CD4-positive, alpha-beta T cell (primary cell): Measurements from ENCODE around the gene FOXO1. TPM values are rescaled to one million over a fixed set of nuclear protein-coding genes. Genes with fewer than 3 reads are reported as not detected.

Experiments
- ATAC-seq: fragments of 200-7000 bp; cut with Tn5 transposase; one replicate; pipeline ENCODE4 v1.10.0; 2022; ENCODE audit warnings: mild to moderate bottlenecking; ENCODE audit not compliant: poor library complexity
- CTCF ChIA-PET: fragments of 350-600 bp; sonication (Branson Sonifier 250); formaldehyde crosslinking; loops from one replicate; lab custom pipeline; 2021; ENCODE audit warnings: antibody characterized with exemption, inconsistent platforms; lab: Charles Lee
- POLR2A ChIA-PET: fragments of 350-600 bp; sonication (Branson Sonifier 250); formaldehyde crosslinking; loops from one replicate; lab custom pipeline; 2021; ENCODE audit warnings: antibody characterized with exemption, inconsistent platforms; lab: Charles Lee
- DNase-seq, 14 experiments: peaks; one replicate each; pipeline ENCODE4 v3.0.0-alpha.2; 2013 to 2020; ENCODE audit warnings: mixed read lengths in 2 of 14
- H3K27ac ChIP-seq, 2 donors: one replicate each; pipeline versions ENCODE4 v1.5.1 to v1.7.0; 2013; ENCODE audit warnings: low read length in 2 of 2, low read depth in 1 of 2, mild to moderate bottlenecking in 1 of 2
- H3K27me3 ChIP-seq, 2 experiments: 1 replicate in 1 of 2; 2 replicates in 1 of 2; pipeline versions ENCODE4 v1.6.1 to v1.7.0; 2013; ENCODE audit warnings: low read length in 2 of 2, control low read depth in 1 of 2, mild to moderate bottlenecking in 1 of 2, moderate library complexity in 1 of 2; ENCODE audit not compliant: insufficient read depth in 2 of 2, control insufficient read depth in 1 of 2
- H3K36me3 ChIP-seq: one replicate; pipeline ENCODE4 v1.6.1; 2013; ENCODE audit warnings: low read length, control low read depth; ENCODE audit not compliant: insufficient read depth
- H3K4me1 ChIP-seq: one replicate; pipeline ENCODE4 v1.6.1; 2013; ENCODE audit warnings: low read length, control low read depth; ENCODE audit not compliant: insufficient read depth
- H3K4me3 ChIP-seq: one replicate; pipeline ENCODE4 v1.5.1; 2013; ENCODE audit warnings: mild to moderate bottlenecking, low read length, moderate library complexity
- H3K9me3 ChIP-seq, 2 experiments: 1 replicate in 1 of 2; 2 replicates in 1 of 2; pipeline versions ENCODE4 v1.6.1 to v1.7.0; 2013; ENCODE audit warnings: low read length in 2 of 2, mild to moderate bottlenecking in 2 of 2, control low read depth in 1 of 2, moderate library complexity in 1 of 2; ENCODE audit not compliant: control insufficient read depth in 1 of 2, insufficient read depth in 1 of 2
- H3K27ac Mint-ChIP-seq: one replicate; pipeline ENCODE4 v1.8.0; 2020; ENCODE audit warnings: mixed read lengths
- H3K27me3 Mint-ChIP-seq: one replicate; pipeline ENCODE4 v1.8.0; 2021; ENCODE audit warnings: mixed read lengths
- H3K36me3 Mint-ChIP-seq: one replicate; pipeline ENCODE4 v1.8.0; 2021; ENCODE audit warnings: low read depth, mixed read lengths
- H3K4me1 Mint-ChIP-seq: one replicate; pipeline ENCODE4 v1.8.0; 2021; ENCODE audit warnings: low read depth, mixed read lengths
- H3K4me3 Mint-ChIP-seq: one replicate; pipeline ENCODE4 v1.8.0; 2020; ENCODE audit warnings: mild to moderate bottlenecking, mixed read lengths
- H3K9me3 Mint-ChIP-seq: one replicate; pipeline ENCODE4 v1.8.0; 2020; ENCODE audit warnings: mixed read lengths
- CTCF ChIP-seq: fragments of 200-600 bp; IDR thresholded peaks from one replicate; pipeline ENCODE4 v1.8.0; 2022; ENCODE audit warnings: antibody characterized with exemption, mild to moderate bottlenecking
- intact Hi-C, 2 experiments: fragments of 100-400 bp; cut with DNase I in 1 of 2; cut with micrococcal nuclease in 1 of 2; formaldehyde crosslinking; loops; one replicate each; pipeline versions ENCODE4 v1.15.1 to v1.9.0; 2023 to 2025; cut with DNase I, micrococcal nuclease
- total RNA-seq, 174 experiments: library from RNA in 2 of 174; stranded (reverse) in 2 of 174; gene quantifications; one replicate each; pipeline ENCODE4 v1.2.3 and lab custom pipeline; 2021 to 2026

Gene FOXO1
- total RNA-seq, 2 experiments from 2014 or later, result 93.1 to 101 TPM

- Histone ChIP-seq H3K4me3 (no peak overlapping the region), H3K9me3 (peaks cover 12 to 14% of the 10 kb centered on the region in 2 experiments), H3K27ac (no peak overlapping the region), H3K4me1 (no peaks in the 10 kb centered on the region), H3K27me3 (no peaks in the 10 kb centered on the region), H3K36me3 (no peaks in the 10 kb centered on the region)
- peaks cover 28% of the 10 kb centered on the region for H3K4me1 Mint-ChIP-seq
- POLR2A ChIA-PET, result interaction anchor here (0.9 kb wide), 1 partner anchor 35 kb away, joined by 3 read pairs; no protein-coding TSS in a partner anchor
- no peak for ATAC-seq
- intact Hi-C loops, result no loop called here
- H3K27ac Mint-ChIP-seq, result no peak overlapping the region
- peaks cover 4% of the 10 kb centered on the region for H3K9me3 Mint-ChIP-seq
- no peak for DNase-seq
- no peaks in the 10 kb centered on the region for H3K36me3 Mint-ChIP-seq
- CTCF ChIA-PET, result interaction anchor here (1.9 kb wide), 1 partner anchor 13 kb away, joined by 9 read pairs; no protein-coding TSS in a partner anchor
- no peaks in the 10 kb centered on the region for H3K27me3 Mint-ChIP-seq
- TF ChIP-seq CTCF, result no peak
- H3K4me3 Mint-ChIP-seq, result no peak overlapping the region
Measured at GRCh38 chr13:40530961-40531360, 135.5 kb downstream of the FOXO1 start.

GRCh38 chr13:40528881-40529280 is 137.6 kb downstream of the FOXO1 start:
- H3K9me3 ChIP-seq, result peaks cover 9 to 14% of the 10 kb centered on the region in 2 experiments
- no peak overlapping the region for H3K27ac Mint-ChIP-seq
- CTCF ChIA-PET, result no interaction called here
- no peak overlapping the region for H3K27ac ChIP-seq
- H3K4me1 Mint-ChIP-seq, result peaks cover 28% of the 10 kb centered on the region
- intact Hi-C loops, result no loop called here
- peaks cover 4% of the 10 kb centered on the region for H3K9me3 Mint-ChIP-seq
- no peak for TF ChIP-seq CTCF
- no peaks in the 10 kb centered on the region for H3K4me1 ChIP-seq
- no peaks in the 10 kb centered on the region for H3K27me3 ChIP-seq
- no peak overlapping the region for H3K4me3 ChIP-seq
- no peaks in the 10 kb centered on the region for H3K36me3 ChIP-seq
- DNase-seq (no peak), ATAC-seq (no peak)
- peaks cover 6% of the 10 kb centered on the region for H3K36me3 Mint-ChIP-seq
- no peak overlapping the region for H3K4me3 Mint-ChIP-seq
- POLR2A ChIA-PET, result interaction anchor here (1.4 kb wide), 1 partner anchor 121 kb away, joined by 3 read pairs; no protein-coding TSS in a partner anchor
- no peaks in the 10 kb centered on the region for H3K27me3 Mint-ChIP-seq

GRCh38 chr13:40527914-40528313 is 138.5 kb downstream of the FOXO1 start:
- intact Hi-C loops, result no loop called here

More at GRCh38 chr13:40527914-40528313, 138.5 kb downstream of the FOXO1 start:
- Mint-ChIP-seq H3K36me3 (peaks cover 6% of the 10 kb centered on the region), H3K4me1 (peaks cover 28% of the 10 kb centered on the region), H3K27me3 (no peaks in the 10 kb centered on the region), H3K4me3 (no peak overlapping the region), H3K9me3 (peaks cover 4% of the 10 kb centered on the region), H3K27ac (no peak overlapping the region)
- no peak for DNase-seq
- Histone ChIP-seq H3K4me3 (no peak overlapping the region), H3K9me3 (peaks cover 9 to 14% of the 10 kb centered on the region in 2 experiments), H3K27me3 (no peaks in the 10 kb centered on the region), H3K27ac (no peak overlapping the region), H3K36me3 (no peaks in the 10 kb centered on the region), H3K4me1 (no peaks in the 10 kb centered on the region)
- TF ChIP-seq CTCF, result no peak
- CTCF ChIA-PET, result no interaction called here
- POLR2A ChIA-PET, result interaction anchor here (1.4 kb wide), 1 partner anchor 122 kb away, joined by 3 read pairs; no protein-coding TSS in a partner anchor
- no peak for ATAC-seq
